ENCODE measurements around the gene ARHGEF40.

GRCh38 chr14:21083565-21084325, 13.6 kb downstream of the ARHGEF40 start:
- TF ChIP-seq, protein P1, sequence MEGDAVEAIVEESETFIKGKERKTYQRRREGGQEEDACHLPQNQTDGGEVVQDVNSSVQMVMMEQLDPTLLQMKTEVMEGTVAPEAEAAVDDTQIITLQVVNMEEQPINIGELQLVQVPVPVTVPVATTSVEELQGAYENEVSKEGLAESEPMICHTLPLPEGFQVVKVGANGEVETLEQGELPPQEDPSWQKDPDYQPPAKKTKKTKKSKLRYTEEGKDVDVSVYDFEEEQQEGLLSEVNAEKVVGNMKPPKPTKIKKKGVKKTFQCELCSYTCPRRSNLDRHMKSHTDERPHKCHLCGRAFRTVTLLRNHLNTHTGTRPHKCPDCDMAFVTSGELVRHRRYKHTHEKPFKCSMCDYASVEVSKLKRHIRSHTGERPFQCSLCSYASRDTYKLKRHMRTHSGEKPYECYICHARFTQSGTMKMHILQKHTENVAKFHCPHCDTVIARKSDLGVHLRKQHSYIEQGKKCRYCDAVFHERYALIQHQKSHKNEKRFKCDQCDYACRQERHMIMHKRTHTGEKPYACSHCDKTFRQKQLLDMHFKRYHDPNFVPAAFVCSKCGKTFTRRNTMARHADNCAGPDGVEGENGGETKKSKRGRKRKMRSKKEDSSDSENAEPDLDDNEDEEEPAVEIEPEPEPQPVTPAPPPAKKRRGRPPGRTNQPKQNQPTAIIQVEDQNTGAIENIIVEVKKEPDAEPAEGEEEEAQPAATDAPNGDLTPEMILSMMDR (IDR thresholded peaks at IDR 0.05), result no peak
- no peak for TF ChIP-seq POLR2A (IDR thresholded peaks at IDR 0.05)

Data from lower leg skin (tissue), 3 donors.